GM12878 (cell line): Measurements from ENCODE around the gene MRPS12.

Experiments
- CHD4 ChIP-seq: fragments of 200-600 bp; sonication (generic); IDR thresholded peaks from 2 replicates; pipeline ENCODE4 v1.6.1; 2016; ENCODE audit warnings: mild to moderate bottlenecking
- CREB1 ChIP-seq: IDR thresholded peaks from 2 replicates; pipeline ENCODE4 v1.6.1; 2012; ENCODE audit warnings: low read depth, mild to moderate bottlenecking, inconsistent platforms
- ETV6 ChIP-seq, 2 experiments: fragments of 450-650 bp in 1 of 2; IDR thresholded peaks in 1 of 2; conservative IDR thresholded peaks in 1 of 2; 2 replicates each; pipeline ENCODE4 v1.6.1; 2014; ENCODE audit warnings: antibody characterized with exemption in 1 of 2, borderline replicate concordance in 1 of 2, low read depth in 1 of 2, mild to moderate bottlenecking in 1 of 2, moderate library complexity in 1 of 2
- MEF2B ChIP-seq: fragments of 450-650 bp; IDR thresholded peaks from 2 replicates; pipeline ENCODE4 v1.6.1; 2018; ENCODE audit warnings: mild to moderate bottlenecking, moderate library complexity; ENCODE audit not compliant: partially characterized antibody, poor library complexity, severe bottlenecking
- SMC3 ChIP-seq: IDR thresholded peaks from 2 replicates; pipeline ENCODE4 v1.6.1; 2011; ENCODE audit warnings: low read length, improper control_type of control experiment, borderline replicate concordance
- STAT1 ChIP-seq: fragments of 450-650 bp; conservative IDR thresholded peaks from 2 replicates; pipeline ENCODE4 v1.6.1; 2014; ENCODE audit warnings: antibody characterized with exemption, mild to moderate bottlenecking
- ZNF384 ChIP-seq: IDR thresholded peaks from 2 replicates; pipeline ENCODE4 v1.6.1; 2012; ENCODE audit warnings: low read depth, mild to moderate bottlenecking, low read length, improper control_type of control experiment, borderline replicate concordance
- TF ChIP-seq, protein P1 (sequence below): IDR thresholded peaks from 2 replicates; pipeline ENCODE4 v1.6.1; 2012; ENCODE audit warnings: low read depth, low read length, improper control_type of control experiment
- TF ChIP-seq, protein P2 (sequence below), 3 experiments: IDR thresholded peaks in 2 of 3; conservative IDR thresholded peaks in 1 of 3; 2 replicates each; pipeline ENCODE4 v1.5.1; 2011; ENCODE audit warnings: low read depth in 3 of 3, low read length in 3 of 3, mild to moderate bottlenecking in 3 of 3, control low read depth in 2 of 3, moderate library complexity in 2 of 3, inconsistent platforms in 1 of 3, mixed read lengths in 1 of 3; ENCODE audit not compliant: control insufficient read depth in 2 of 3, insufficient read depth in 1 of 3; ENCODE audit errors: extremely low read depth in 1 of 3
- TF ChIP-seq, protein P3 (sequence below): fragments of 450-650 bp; IDR thresholded peaks from 2 replicates; pipeline ENCODE4 v1.6.1; 2014; ENCODE audit warnings: mild to moderate bottlenecking
- TF ChIP-seq, protein P4 (sequence below): IDR thresholded peaks from 2 replicates; pipeline ENCODE4 v1.6.1; 2012; ENCODE audit warnings: mild to moderate bottlenecking, low read depth, low read length

DNA sequence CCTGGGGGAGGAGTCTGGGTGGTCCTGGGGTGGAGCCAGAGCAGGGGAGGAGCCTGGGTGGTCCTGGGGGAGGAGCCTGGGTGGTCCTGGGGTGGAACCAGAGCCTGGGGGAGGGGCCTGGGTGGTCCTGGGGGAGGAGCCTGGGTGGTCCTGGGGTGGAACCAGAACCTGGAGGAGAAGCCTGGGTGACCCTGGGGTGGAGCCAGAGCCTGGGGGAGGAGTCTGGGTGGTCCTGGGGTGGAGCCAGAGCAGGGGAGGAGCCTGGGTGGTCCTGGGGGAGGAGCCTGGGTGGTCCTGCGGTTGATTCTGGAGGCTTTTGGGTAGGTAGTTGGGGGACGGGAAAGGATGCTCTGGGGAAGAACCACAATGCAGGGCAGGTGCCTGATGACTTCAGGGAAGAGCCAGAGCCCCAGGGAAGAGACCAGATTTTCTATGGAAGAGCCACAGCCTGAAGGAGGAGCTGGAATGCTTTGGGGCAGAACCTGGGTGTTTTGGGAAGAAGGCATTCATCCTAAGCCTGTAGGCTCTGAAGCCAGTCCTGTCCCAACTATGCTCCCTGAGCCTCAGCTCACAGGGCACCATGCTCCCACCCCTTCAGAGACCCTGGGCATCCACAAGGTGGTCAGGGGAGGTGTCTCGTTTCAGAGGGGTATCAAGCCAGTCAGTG, 15.0 kb downstream of the MRPS12 start:
- TF ChIP-seq, protein P1, sequence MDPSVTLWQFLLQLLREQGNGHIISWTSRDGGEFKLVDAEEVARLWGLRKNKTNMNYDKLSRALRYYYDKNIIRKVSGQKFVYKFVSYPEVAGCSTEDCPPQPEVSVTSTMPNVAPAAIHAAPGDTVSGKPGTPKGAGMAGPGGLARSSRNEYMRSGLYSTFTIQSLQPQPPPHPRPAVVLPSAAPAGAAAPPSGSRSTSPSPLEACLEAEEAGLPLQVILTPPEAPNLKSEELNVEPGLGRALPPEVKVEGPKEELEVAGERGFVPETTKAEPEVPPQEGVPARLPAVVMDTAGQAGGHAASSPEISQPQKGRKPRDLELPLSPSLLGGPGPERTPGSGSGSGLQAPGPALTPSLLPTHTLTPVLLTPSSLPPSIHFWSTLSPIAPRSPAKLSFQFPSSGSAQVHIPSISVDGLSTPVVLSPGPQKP = no peak
- TF ChIP-seq, protein P2, sequence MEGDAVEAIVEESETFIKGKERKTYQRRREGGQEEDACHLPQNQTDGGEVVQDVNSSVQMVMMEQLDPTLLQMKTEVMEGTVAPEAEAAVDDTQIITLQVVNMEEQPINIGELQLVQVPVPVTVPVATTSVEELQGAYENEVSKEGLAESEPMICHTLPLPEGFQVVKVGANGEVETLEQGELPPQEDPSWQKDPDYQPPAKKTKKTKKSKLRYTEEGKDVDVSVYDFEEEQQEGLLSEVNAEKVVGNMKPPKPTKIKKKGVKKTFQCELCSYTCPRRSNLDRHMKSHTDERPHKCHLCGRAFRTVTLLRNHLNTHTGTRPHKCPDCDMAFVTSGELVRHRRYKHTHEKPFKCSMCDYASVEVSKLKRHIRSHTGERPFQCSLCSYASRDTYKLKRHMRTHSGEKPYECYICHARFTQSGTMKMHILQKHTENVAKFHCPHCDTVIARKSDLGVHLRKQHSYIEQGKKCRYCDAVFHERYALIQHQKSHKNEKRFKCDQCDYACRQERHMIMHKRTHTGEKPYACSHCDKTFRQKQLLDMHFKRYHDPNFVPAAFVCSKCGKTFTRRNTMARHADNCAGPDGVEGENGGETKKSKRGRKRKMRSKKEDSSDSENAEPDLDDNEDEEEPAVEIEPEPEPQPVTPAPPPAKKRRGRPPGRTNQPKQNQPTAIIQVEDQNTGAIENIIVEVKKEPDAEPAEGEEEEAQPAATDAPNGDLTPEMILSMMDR (IDR thresholded peaks at IDR 0.05 in 2 of 3, conservative IDR thresholded peaks at IDR 0.05 in 1 of 3; ENCODE audit: control insufficient read depth in 2 of 3, extremely low read depth in 1 of 3, insufficient read depth in 1 of 3, low read depth in 3 of 3, low read length in 3 of 3) = no peak
- TF ChIP-seq, protein P3, sequence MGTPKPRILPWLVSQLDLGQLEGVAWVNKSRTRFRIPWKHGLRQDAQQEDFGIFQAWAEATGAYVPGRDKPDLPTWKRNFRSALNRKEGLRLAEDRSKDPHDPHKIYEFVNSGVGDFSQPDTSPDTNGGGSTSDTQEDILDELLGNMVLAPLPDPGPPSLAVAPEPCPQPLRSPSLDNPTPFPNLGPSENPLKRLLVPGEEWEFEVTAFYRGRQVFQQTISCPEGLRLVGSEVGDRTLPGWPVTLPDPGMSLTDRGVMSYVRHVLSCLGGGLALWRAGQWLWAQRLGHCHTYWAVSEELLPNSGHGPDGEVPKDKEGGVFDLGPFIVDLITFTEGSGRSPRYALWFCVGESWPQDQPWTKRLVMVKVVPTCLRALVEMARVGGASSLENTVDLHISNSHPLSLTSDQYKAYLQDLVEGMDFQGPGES = no peak
- no peak for TF ChIP-seq MEF2B
- TF ChIP-seq ZNF384 = no peak
- TF ChIP-seq, protein P4, sequence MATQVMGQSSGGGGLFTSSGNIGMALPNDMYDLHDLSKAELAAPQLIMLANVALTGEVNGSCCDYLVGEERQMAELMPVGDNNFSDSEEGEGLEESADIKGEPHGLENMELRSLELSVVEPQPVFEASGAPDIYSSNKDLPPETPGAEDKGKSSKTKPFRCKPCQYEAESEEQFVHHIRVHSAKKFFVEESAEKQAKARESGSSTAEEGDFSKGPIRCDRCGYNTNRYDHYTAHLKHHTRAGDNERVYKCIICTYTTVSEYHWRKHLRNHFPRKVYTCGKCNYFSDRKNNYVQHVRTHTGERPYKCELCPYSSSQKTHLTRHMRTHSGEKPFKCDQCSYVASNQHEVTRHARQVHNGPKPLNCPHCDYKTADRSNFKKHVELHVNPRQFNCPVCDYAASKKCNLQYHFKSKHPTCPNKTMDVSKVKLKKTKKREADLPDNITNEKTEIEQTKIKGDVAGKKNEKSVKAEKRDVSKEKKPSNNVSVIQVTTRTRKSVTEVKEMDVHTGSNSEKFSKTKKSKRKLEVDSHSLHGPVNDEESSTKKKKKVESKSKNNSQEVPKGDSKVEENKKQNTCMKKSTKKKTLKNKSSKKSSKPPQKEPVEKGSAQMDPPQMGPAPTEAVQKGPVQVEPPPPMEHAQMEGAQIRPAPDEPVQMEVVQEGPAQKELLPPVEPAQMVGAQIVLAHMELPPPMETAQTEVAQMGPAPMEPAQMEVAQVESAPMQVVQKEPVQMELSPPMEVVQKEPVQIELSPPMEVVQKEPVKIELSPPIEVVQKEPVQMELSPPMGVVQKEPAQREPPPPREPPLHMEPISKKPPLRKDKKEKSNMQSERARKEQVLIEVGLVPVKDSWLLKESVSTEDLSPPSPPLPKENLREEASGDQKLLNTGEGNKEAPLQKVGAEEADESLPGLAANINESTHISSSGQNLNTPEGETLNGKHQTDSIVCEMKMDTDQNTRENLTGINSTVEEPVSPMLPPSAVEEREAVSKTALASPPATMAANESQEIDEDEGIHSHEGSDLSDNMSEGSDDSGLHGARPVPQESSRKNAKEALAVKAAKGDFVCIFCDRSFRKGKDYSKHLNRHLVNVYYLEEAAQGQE = no peak
- no peak for TF ChIP-seq CHD4
- TF ChIP-seq SMC3 = no peak
- TF ChIP-seq CREB1 = no peak
- no peak for TF ChIP-seq ETV6 (conservative IDR thresholded peaks at IDR 0.05 in 1 of 2, IDR thresholded peaks at IDR 0.05 in 1 of 2; ENCODE audit: borderline replicate concordance in 1 of 2, low read depth in 1 of 2)
- no peak for TF ChIP-seq STAT1
